Lung (tissue), 16 donors: Measurements from ENCODE around the gene UBALD2. TPM values are rescaled to one million over a fixed set of nuclear protein-coding genes. Genes with fewer than 3 reads are reported as not detected.

Experiments
- ATAC-seq: fragments of 200-7000 bp; cut with Tn5 transposase; one replicate; pipeline ENCODE4 v1.9.1; 2020; ENCODE audit warnings: moderate number of reproducible peaks; ENCODE audit not compliant: insufficient read depth, low FRiP score
- DNase-seq, 3 donors: peaks; one replicate each; pipeline ENCODE4 v3.0.0-alpha.2; 2013 to 2017
- H3K27ac ChIP-seq, 2 donors: one replicate each; pipeline ENCODE4 v1.5.1; 2013; ENCODE audit warnings: mild to moderate bottlenecking in 2 of 2, moderate library complexity in 2 of 2, control low read depth in 1 of 2, inconsistent platforms in 1 of 2, low read depth in 1 of 2, low read length in 1 of 2
- H3K27me3 ChIP-seq, 3 donors: one replicate each; pipeline ENCODE4 v1.5.1; 2013; ENCODE audit warnings: low read length in 2 of 3; ENCODE audit not compliant: control insufficient read depth in 3 of 3, insufficient read depth in 3 of 3
- H3K36me3 ChIP-seq, 4 donors: one replicate each; pipeline ENCODE4 v1.5.1; 2013; ENCODE audit warnings: low read length in 4 of 4, mild to moderate bottlenecking in 1 of 4, moderate library complexity in 1 of 4; ENCODE audit not compliant: control insufficient read depth in 4 of 4, insufficient read depth in 4 of 4
- H3K4me1 ChIP-seq, 5 donors: one replicate each; pipeline ENCODE4 v1.5.1; 2013; ENCODE audit warnings: low read length in 5 of 5, mild to moderate bottlenecking in 2 of 5, moderate library complexity in 1 of 5; ENCODE audit not compliant: control insufficient read depth in 5 of 5, insufficient read depth in 5 of 5
- H3K4me3 ChIP-seq: one replicate; pipeline ENCODE4 v1.5.1; 2013; ENCODE audit warnings: mild to moderate bottlenecking, control low read depth, moderate library complexity
- H3K9ac ChIP-seq, 2 donors: one replicate each; pipeline ENCODE4 v1.5.1; 2013; ENCODE audit warnings: low read length in 2 of 2, control low read depth in 1 of 2; ENCODE audit not compliant: insufficient read depth in 1 of 2
- H3K9me3 ChIP-seq, 4 donors: one replicate each; pipeline ENCODE4 v1.5.1; 2013; ENCODE audit warnings: low read length in 3 of 4, mild to moderate bottlenecking in 1 of 4, moderate library complexity in 1 of 4; ENCODE audit not compliant: control insufficient read depth in 4 of 4, insufficient read depth in 3 of 4
- CTCF ChIP-seq: IDR thresholded peaks from 2 replicates; pipeline ENCODE4 v1.5.1; 2012; ENCODE audit warnings: mild to moderate bottlenecking; ENCODE audit errors: control extremely low read depth, extremely low read depth
- WGBS, 2 donors: extraction: QIAGEN DNeasy Blood & Tissue Kit; methylation state at CpG; one replicate each; pipeline ENCODE4 v1.1.7; 2013; 5-methylcytosine and 5-hydroxymethylcytosine counted together
- long read RNA-seq, 5 donors: transcript quantifications; one replicate each; lab custom pipeline, GENCODE V29; 2026
- polyA plus RNA-seq, 2 donors: library from polyadenylated mRNA; stranded (reverse); fragments of 200-250 nt; gene quantifications; one replicate each; pipeline ENCODE4 v1.2.1, GENCODE V29; 2013
- total RNA-seq, 2 donors: library from RNA; depleted of rRNA in 1 of 2; stranded (reverse); fragments of >200 nt in 1 of 2; gene quantifications; one replicate each; pipeline ENCODE4 v1.2.1, GENCODE V29; 2014 to 2021
- donor health status: control.
- donor health status: control.
- donor health status: Bipolar disorder and iron deficiency.
- donor health status: healthy.
- donor health status: DM: yes; HTN: yes; CAD: no.

The UBALD2 gene
- total RNA-seq (10 to 100 TPM; 11.6 to 57.1 TPM), polyA plus RNA-seq (10 to 100 TPM; 59.8 to 64.0 TPM)
- long read RNA-seq, donor 1, transcript UBALD2-203 (2 exons, 660 nt): minor isoform, 5 of 53 reads
- long read RNA-seq, donor 1, transcript UBALD2-201 (3 exons, 1,593 nt): major isoform, 41 of 53 reads
- long read RNA-seq, donor 1, partial matches to known transcripts: 5 of 53 reads
- long read RNA-seq, donor 1, other reads (novel, unspliced or antisense): 0 of 53 reads
- long read RNA-seq, donor 2, transcript UBALD2-201 (3 exons, 1,593 nt): major isoform, 22 of 26 reads
- long read RNA-seq, donor 2, partial matches to known transcripts: 0 of 26 reads
- long read RNA-seq, donor 2, other reads (novel, unspliced or antisense): 0 of 26 reads
- long read RNA-seq, donor 3, transcript UBALD2-201 (3 exons, 1,593 nt): major isoform, 32 of 33 reads
- long read RNA-seq, donor 3, partial matches to known transcripts: 0 of 33 reads
- long read RNA-seq, donor 3, other reads (novel, unspliced or antisense): 0 of 33 reads
- long read RNA-seq, donor 4, transcript UBALD2-201 (3 exons, 1,593 nt): major isoform, 26 of 41 reads
- long read RNA-seq, donor 4, partial matches to known transcripts: 12 of 41 reads
- long read RNA-seq, donor 4, other reads (novel, unspliced or antisense): 0 of 41 reads
- long read RNA-seq, donor 5, transcript UBALD2-201 (3 exons, 1,593 nt): major isoform, 55 of 76 reads
- long read RNA-seq, donor 5, transcript UBALD2-203 (2 exons, 660 nt): minor isoform, 11 of 76 reads
- long read RNA-seq, donor 5, partial matches to known transcripts: 10 of 76 reads
- long read RNA-seq, donor 5, other reads (novel, unspliced or antisense): 0 of 76 reads

DNA sequence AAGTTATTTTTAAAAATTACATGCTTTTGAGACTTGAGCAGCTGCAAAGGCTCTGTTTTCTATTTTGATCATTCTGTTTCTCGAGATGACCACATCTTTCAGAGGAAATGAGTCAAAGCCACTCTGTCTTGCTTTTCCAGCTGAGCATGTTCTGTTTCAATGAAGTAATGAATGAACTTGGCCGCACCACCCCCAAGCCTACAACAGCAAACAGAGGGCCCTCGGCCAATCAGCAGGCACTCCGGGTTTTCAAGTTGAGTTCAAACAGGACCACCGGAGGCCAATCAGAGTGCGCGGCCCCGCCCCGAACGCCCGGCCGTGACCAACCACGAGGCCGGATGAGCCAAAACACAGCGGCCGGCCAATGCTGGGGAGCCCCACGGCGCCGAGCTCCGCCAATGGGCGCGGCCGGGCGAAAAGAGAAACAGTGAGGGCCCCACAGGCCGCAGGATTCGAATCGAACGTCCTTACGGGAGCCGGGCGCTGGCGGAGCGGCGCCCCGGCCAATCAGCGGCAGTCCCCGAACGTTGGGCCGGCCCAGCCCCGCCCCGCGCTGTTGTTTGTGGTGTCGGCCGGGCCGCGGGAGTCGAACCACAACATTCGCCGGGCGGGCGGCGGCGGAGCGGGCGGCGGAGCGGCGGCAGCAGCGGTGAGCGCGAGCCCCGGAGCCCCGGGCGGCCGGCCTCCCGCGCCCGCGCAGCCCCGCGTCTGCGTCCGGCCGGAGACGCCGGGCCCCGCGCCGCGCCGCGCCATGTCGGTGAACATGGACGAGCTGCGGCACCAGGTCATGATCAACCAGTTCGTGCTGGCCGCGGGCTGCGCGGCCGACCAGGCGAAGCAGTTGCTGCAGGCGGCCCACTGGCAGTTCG lies at the start of gene UBALD2:
Gene UBALD2 (plus strand): TSS at position 594 of the 869 bp plus-strand sequence. CDS start 158 bp downstream, at position 752.
- Histone ChIP-seq H3K4me1 (peaks cover 7 to 39% (median 25%) of the 10 kb centered on the region in 5 donors), H3K4me3 (peak within 1 kb of the TSS; percentile 86), H3K9ac (peak within 1 kb of the TSS; percentile 20 to 21), H3K27me3 (no peaks in the 10 kb centered on the region), H3K9me3 (no peaks in the 10 kb centered on the region), H3K36me3 (peaks cover 0 to 5% (median 4%) of the 10 kb centered on the region in 4 donors), H3K27ac (peak within 1 kb of the TSS; percentile 80 to 95)
- TF ChIP-seq CTCF: no peak
- peak; percentile 99 to 100 (median 100) for DNase-seq
- WGBS, 2 donors: 1% methylated on average over 60 to 94 of the region's 94 CpGs
- peak; percentile 94 for ATAC-seq

DNA sequence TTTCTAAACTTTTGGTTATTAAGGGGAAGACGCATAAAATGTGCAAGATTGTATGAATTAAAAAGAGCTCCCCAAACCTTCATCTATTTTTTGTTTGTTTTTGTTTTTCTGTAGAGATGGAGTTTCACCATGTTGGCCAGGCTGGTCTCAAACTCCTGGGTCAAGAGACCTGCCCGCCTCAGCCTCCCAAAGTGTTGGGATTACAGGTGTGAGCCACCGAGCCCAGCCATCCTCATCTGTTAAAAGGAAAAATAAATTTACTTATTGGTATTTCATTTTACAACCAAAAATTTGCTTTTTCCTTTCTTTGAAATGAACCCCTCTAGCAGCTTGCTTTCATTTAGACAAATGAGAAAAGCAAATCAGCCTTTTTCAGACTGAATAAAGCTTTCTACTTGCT lies 48.1 kb upstream of the UBALD2 start:
- no peaks in the 10 kb centered on the region for H3K36me3 ChIP-seq
- no peaks in the 10 kb centered on the region for H3K4me1 ChIP-seq
- 94 to 96% methylated on average over 3 of the region's 3 CpGs for WGBS, 2 donors
- no peak overlapping the region for H3K4me3 ChIP-seq
- no peak for DNase-seq
- no peaks in the 10 kb centered on the region for H3K27me3 ChIP-seq
- H3K27ac ChIP-seq: no peak overlapping the region
- no peak for ATAC-seq
- no peaks in the 10 kb centered on the region for H3K9me3 ChIP-seq
- TF ChIP-seq CTCF: no peak
- H3K9ac ChIP-seq: no peak overlapping the region

DNA sequence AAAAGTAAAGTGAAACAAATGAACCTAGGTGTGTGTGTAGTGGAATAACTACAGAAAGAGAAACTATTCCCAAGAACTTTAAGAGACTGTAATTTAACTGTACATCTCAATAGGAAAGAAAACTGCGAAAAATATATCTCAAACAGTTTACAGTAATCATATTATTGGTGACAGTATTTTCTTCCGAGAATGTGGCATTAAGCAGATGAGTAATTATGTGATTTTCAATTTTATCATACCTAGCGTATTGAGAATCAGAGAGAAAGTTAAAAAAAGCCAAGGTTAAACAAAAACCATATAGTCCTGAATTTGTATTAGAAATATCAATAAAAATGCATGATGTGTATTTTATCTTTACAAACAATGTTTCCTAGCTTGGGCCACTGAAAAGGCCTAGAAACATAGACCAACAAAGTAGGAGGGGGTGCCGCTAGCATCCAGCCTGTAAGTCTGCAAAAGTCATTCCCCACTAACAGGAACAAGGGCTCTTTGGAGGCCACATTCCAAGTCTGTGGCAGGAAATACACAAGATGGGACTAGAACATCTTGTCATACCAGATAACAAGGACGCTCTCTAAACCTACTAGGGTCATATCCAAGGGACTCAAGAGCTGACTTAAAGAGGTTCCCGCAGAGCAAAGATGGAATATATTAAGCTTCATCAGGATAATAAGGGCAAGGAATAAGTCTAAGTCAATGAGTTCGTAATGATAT lies 45.3 kb upstream of the UBALD2 start:
- H3K27me3 ChIP-seq: no peaks in the 10 kb centered on the region
- no peak overlapping the region for H3K27ac ChIP-seq
- H3K4me3 ChIP-seq: no peak overlapping the region
- DNase-seq (no peak), ATAC-seq (no peak)
- no peak overlapping the region for H3K9ac ChIP-seq
- no peaks in the 10 kb centered on the region for H3K4me1 ChIP-seq
- H3K36me3 ChIP-seq: no peaks in the 10 kb centered on the region
- no peak for TF ChIP-seq CTCF
- no peaks in the 10 kb centered on the region for H3K9me3 ChIP-seq
- 90 to 93% methylated on average over 7 of the region's 7 CpGs for WGBS, 2 donors
